GM12878 (cell line): ENCODE measurements around the gene DLX5. TPM values are rescaled to one million over a fixed set of nuclear protein-coding genes. Genes with fewer than 3 reads are reported as not detected.

Experiments used
- ATAC-seq: fragments of 200-7000 bp; cut with Tn5 transposase; 3 replicates; pipeline ENCODE4 v1.9.1; 2020; ENCODE audit warnings: mild to moderate bottlenecking, moderate library complexity
- BruUV-seq: library from RNA; stranded (reverse); fragments of 400-500 nt; replicated peaks from 2 replicates; lab custom pipeline; 2021; lab: Mats Ljungman, UMichigan
- CTCF ChIA-PET: fragments of 300-600 bp; sonication (Branson Sonifier 250); formaldehyde crosslinking; extraction: SDS; loops from one replicate; lab custom pipeline; 2021; ENCODE audit warnings: inconsistent platforms; lab: Yijun Ruan, JAX
- POLR2A ChIA-PET: fragments of 350-600 bp; formaldehyde crosslinking; extraction: SDS; loops from one replicate; lab custom pipeline; 2021; ENCODE audit warnings: inconsistent platforms; lab: Charles Lee
- RAD21 ChIA-PET: fragments of 300-600 bp; sonication (Branson Sonifier 250); formaldehyde crosslinking; loops from one replicate; lab custom pipeline; 2023; ENCODE audit warnings: antibody characterized with exemption; ENCODE audit not compliant: unreplicated experiment; lab: Charles Lee
- SMC1A ChIA-PET: fragments of 300-600 bp; sonication (Branson Sonifier 250); formaldehyde crosslinking; loops from one replicate; lab custom pipeline; 2023; ENCODE audit not compliant: unreplicated experiment, uncharacterized antibody; lab: Charles Lee
- DNase-seq: peaks from one replicate; pipeline ENCODE4 v3.0.0-alpha.2; 2011; ENCODE audit warnings: low read depth, low spot score
- FAIRE-seq: peaks from 3 replicates; lab custom pipeline; 2011; peaks lifted over from hg19 to GRCh38; lab: Jason Lieb, UNC
- H2AFZ ChIP-seq: 2 replicates; pipeline ENCODE4 v1.6.0; 2011; ENCODE audit warnings: low read depth, low read length, control low read depth; ENCODE audit not compliant: control insufficient read depth
- H3K27ac ChIP-seq: 2 replicates; pipeline ENCODE4 v1.5.1; 2011; ENCODE audit warnings: control low read depth; ENCODE audit not compliant: control insufficient read depth, insufficient read depth
- H3K27me3 ChIP-seq, 2 experiments: replicated peaks in 1 of 2; 2 replicates each; pipeline versions ENCODE4 v1.6.0 to v1.6.1; 2011; ENCODE audit warnings: low read length in 1 of 2; ENCODE audit not compliant: control insufficient read depth in 2 of 2, insufficient read depth in 2 of 2
- H3K36me3 ChIP-seq, 2 experiments: 2 replicates each; pipeline ENCODE4 v1.5.1; 2011; ENCODE audit warnings: low read length in 1 of 2; ENCODE audit not compliant: control insufficient read depth in 2 of 2, insufficient read depth in 2 of 2
- H3K4me1 ChIP-seq: 2 replicates; pipeline ENCODE4 v1.6.1; 2011; ENCODE audit warnings: mild to moderate bottlenecking, low read length, moderate library complexity, mixed read lengths; ENCODE audit not compliant: control insufficient read depth, insufficient read depth
- H3K4me2 ChIP-seq: 2 replicates; pipeline ENCODE4 v1.6.0; 2011; ENCODE audit warnings: control low read depth; ENCODE audit not compliant: control insufficient read depth, insufficient read depth
- H3K4me3 ChIP-seq: fragments of 200-600 bp; sonication (generic); 2 replicates; pipeline ENCODE4 v1.5.1; 2016
- H3K79me2 ChIP-seq: 2 replicates; pipeline ENCODE4 v1.6.0; 2011; ENCODE audit warnings: low read length; ENCODE audit not compliant: control insufficient read depth, insufficient read depth
- H3K9ac ChIP-seq: 2 replicates; pipeline ENCODE4 v1.8.0; 2011; ENCODE audit warnings: low read length, control low read depth, mixed read lengths; ENCODE audit not compliant: control insufficient read depth, insufficient read depth
- H3K9me3 ChIP-seq: replicated peaks from 3 replicates; pipeline ENCODE4 v1.5.1; 2011; ENCODE audit warnings: mild to moderate bottlenecking, low read length; ENCODE audit not compliant: control insufficient read depth, insufficient read depth
- H4K20me1 ChIP-seq: 2 replicates; pipeline ENCODE4 v1.6.0; 2011; ENCODE audit not compliant: control insufficient read depth, insufficient read depth
- BMI1 ChIP-seq: fragments of 450-650 bp; IDR thresholded peaks from 2 replicates; pipeline ENCODE4 v1.6.1; 2016; ENCODE audit warnings: mild to moderate bottlenecking, moderate library complexity, borderline replicate concordance
- MTA2 ChIP-seq: fragments of 450-650 bp; IDR thresholded peaks from 2 replicates; pipeline ENCODE4 v1.6.1; 2016; ENCODE audit warnings: low read depth, mild to moderate bottlenecking, moderate library complexity
- RUNX3 ChIP-seq: IDR thresholded peaks from 2 replicates; pipeline ENCODE4 v1.6.1; 2012; ENCODE audit warnings: low read length, inconsistent platforms
- SUZ12 ChIP-seq: fragments of 200-600 bp; sonication (generic); IDR thresholded peaks from one replicate; pipeline ENCODE4 v1.6.1; 2018; ENCODE audit warnings: antibody characterized with exemption, mild to moderate bottlenecking; ENCODE audit not compliant: unreplicated experiment
- TCF3 ChIP-seq: IDR thresholded peaks from 2 replicates; pipeline ENCODE4 v1.6.1; 2012; ENCODE audit warnings: low read depth, mild to moderate bottlenecking, low read length, borderline replicate concordance; ENCODE audit not compliant: insufficient read depth
- ZBTB4 ChIP-seq: fragments of 450-650 bp; formaldehyde crosslinking; IDR thresholded peaks from 2 replicates; pipeline ENCODE4 v1.4.0; 2022; ENCODE audit warnings: mild to moderate bottlenecking, moderate library complexity
- ZNF274 ChIP-seq: IDR thresholded peaks from one replicate; pipeline ENCODE4 v1.8.0; 2011; ENCODE audit not compliant: insufficient read length, insufficient read depth
- ZNF622 ChIP-seq: fragments of 450-650 bp; IDR thresholded peaks from 2 replicates; pipeline ENCODE4 v1.6.1; 2017; ENCODE audit warnings: mild to moderate bottlenecking, inconsistent platforms
- ZNF687 ChIP-seq: fragments of 450-650 bp; IDR thresholded peaks from 2 replicates; pipeline ENCODE4 v1.6.1; 2017; ENCODE audit warnings: mild to moderate bottlenecking, moderate library complexity
- WGBS: methylation state at CpG from one replicate; pipeline ENCODE4 v1.1.6; 2016; ENCODE audit warnings: low lambda C conversion rate; ENCODE audit not compliant: insufficient replicate concordance, insufficient coverage; ENCODE audit errors: missing lambda C conversion rate; 5-methylcytosine and 5-hydroxymethylcytosine counted together
- in situ Hi-C: fragments of 300-500 bp; cut with MboI; formaldehyde crosslinking; loops from 9 replicates; pipeline ENCODE4 v1.14.3; 2018; ENCODE audit warnings: mixed read lengths
- intact Hi-C: fragments of 100-400 bp; cut with micrococcal nuclease; formaldehyde crosslinking; loops from one replicate; pipeline ENCODE4 v1.14.2; 2022; ENCODE audit not compliant: unreplicated experiment
- polyA plus RNA-seq, 11 experiments: library from polyadenylated mRNA; depleted of rRNA in 4 of 11; unstranded in 6 of 11; stranded (reverse) in 5 of 11; fragments of >200 nt; fragmentation: Nextera tagmentation in 4 of 11; fragmentation: Illumina TruSeq in 1 of 11; extraction: Ambion mirVana in 4 of 11; extraction: Trizol in 1 of 11; gene quantifications; 1 replicate in 1 of 11; 2 replicates in 10 of 11; pipeline versions ENCODE4 v1.2.1 to v1.2.3, GENCODE V29; 2011 to 2016; ENCODE audit warnings: inconsistent platforms in 2 of 11, missing spikeins in 2 of 11, low read depth in 1 of 11
- total RNA-seq, 4 experiments: library from RNA; depleted of rRNA in 3 of 4; stranded (reverse); fragments of >200 nt in 3 of 4; fragmentation: Illumina TruSeq in 1 of 4; extraction: Trizol in 1 of 4; gene quantifications; 2 replicates each; pipeline versions ENCODE4 v1.2.1 to v1.2.3, GENCODE V29; 2013 to 2021
- TF ChIP-seq, protein P1 (sequence below): IDR thresholded peaks from 2 replicates; pipeline ENCODE4 v1.6.1; 2011; ENCODE audit warnings: borderline replicate concordance, low read depth, mild to moderate bottlenecking, moderate library complexity, mixed read lengths, low read length; ENCODE audit not compliant: insufficient read depth; ENCODE audit errors: extremely low read length

DLX5 gene
- total and polyA plus RNA-seq, 10 of the 15 experiments (the other 5 are each of a cell fraction or from before 2014, with no cell fraction given): not detected

DNA sequence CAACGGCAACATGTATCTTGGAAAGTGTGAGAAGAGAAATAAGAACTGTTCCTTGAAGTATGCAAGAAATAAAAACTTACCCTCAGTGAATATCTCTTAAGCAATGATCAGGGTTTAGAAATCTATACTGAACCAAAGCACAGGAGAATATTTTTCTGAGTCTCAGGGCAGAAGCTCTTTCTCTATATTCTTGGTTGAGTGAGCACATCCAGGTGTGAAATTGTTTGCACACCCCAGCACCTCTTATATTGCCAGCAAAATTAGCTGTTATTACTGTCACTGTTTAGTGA lies 10.8 kb downstream of the DLX5 start (continued):
- TF ChIP-seq ZBTB4 (CRISPR knock-in tag): no peak
- no peak for TF ChIP-seq BMI1
- no peak for TF ChIP-seq TCF3
- TF ChIP-seq ZNF274: no peak
- TF ChIP-seq SUZ12: no peak
- TF ChIP-seq ZNF622: no peak
- TF ChIP-seq, all 136 proteins: peak for 0

DNA sequence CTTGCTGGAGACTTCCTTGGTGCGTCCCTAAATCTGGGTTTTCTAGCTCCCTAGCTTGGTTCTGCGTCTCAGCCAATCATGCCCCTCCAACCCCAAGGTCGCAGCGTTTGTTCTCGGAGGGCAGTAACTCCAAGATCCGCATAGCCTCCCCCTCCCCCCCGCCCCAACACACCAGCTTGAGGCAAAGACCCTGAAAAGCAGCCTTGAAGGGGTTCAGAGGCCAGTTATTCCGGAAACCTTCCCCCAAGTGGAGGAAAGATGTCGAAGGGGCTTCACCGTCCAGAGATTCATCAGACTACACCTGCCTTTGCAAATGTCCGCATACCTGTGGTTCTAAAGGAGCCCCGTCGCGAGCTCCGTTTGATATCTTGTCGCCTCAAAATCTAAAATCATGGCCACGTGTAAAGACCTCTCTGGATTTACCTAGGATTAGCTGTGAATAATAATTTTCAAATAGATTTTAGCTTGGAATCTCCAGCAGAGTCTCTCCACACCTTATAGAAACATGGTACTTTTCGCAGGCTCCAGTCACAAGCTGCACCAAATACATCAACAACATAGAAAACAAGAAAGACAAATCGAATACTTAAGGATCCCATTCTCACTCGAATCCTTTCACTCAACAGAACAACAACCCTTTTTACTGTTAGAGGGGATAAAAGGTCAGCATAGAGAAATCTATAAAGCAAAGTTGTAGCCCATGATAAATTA lies 11.3 kb downstream of the DLX5 start:
- ChIA-PET CTCF (interaction anchor here (0.5 kb wide), 1 partner anchor 673 kb away, joined by 3 read pairs; no protein-coding TSS in a partner anchor), SMC1A (no interaction called here), POLR2A (no interaction called here), RAD21 (no interaction called here)
- no peaks in the 10 kb centered on the region for H3K36me3 ChIP-seq
- H3K27ac ChIP-seq: no peak overlapping the region
- H3K9me3 ChIP-seq: no peaks in the 10 kb centered on the region
- H3K79me2 ChIP-seq: no peaks in the 10 kb centered on the region
- no peak overlapping the region for H3K4me2 ChIP-seq
- DNase-seq (no peak), FAIRE-seq (no peak), ATAC-seq (no peak)
- no peak overlapping the region for H2AFZ ChIP-seq
- no peak overlapping the region for H3K4me3 ChIP-seq
- WGBS: 31% methylated on average over 19 of the region's 20 CpGs
- no peaks in the 10 kb centered on the region for H3K4me1 ChIP-seq
- H3K9ac ChIP-seq: no peak overlapping the region
- no peaks in the 10 kb centered on the region for H4K20me1 ChIP-seq
- intact Hi-C loops: no loop called here
- no TSS peak for BruUV-seq
- in situ Hi-C loops: no loop called here
- peaks cover 16 to 22% of the 10 kb centered on the region in 2 experiments; a peak in 3 of 4 replicates for H3K27me3 ChIP-seq
- TF ChIP-seq RUNX3 (no peak), ZNF687 (no peak), MTA2 (no peak)
- TF ChIP-seq, protein P1, sequence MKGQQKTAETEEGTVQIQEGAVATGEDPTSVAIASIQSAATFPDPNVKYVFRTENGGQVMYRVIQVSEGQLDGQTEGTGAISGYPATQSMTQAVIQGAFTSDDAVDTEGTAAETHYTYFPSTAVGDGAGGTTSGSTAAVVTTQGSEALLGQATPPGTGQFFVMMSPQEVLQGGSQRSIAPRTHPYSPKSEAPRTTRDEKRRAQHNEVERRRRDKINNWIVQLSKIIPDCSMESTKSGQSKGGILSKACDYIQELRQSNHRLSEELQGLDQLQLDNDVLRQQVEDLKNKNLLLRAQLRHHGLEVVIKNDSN: no peak
